Thoracic aorta (tissue), 2 donors: Measurements from ENCODE around the gene MRPS31. TPM values are rescaled to one million over a fixed set of nuclear protein-coding genes. Genes with fewer than 3 reads are reported as not detected.

Experiments
- ATAC-seq: fragments of 150-250 bp; one replicate; pipeline ENCODE4 v1.8.0; 2017; ENCODE audit warnings: low read depth; ENCODE audit not compliant: insufficient number of reproducible peaks, low FRiP score
- DNase-seq: peaks from one replicate; pipeline ENCODE4 v3.0.0-alpha.2; 2020; ENCODE audit warnings: low spot score
- H3K27ac ChIP-seq, 2 donors: fragments of 200-600 bp; sonication (generic); 1 replicate in 1 of 2; 2 replicates in 1 of 2; pipeline ENCODE4 v1.5.1; 2016; ENCODE audit warnings: mild to moderate bottlenecking in 2 of 2, moderate library complexity in 2 of 2
- H3K27me3 ChIP-seq: fragments of 200-600 bp; sonication (generic); replicated peaks from 2 replicates; pipeline ENCODE4 v1.6.0; 2016; ENCODE audit warnings: mild to moderate bottlenecking; ENCODE audit not compliant: insufficient read depth
- H3K36me3 ChIP-seq: fragments of 200-600 bp; sonication (generic); one replicate; pipeline ENCODE4 v1.5.1; 2016
- H3K4me1 ChIP-seq, 2 donors: fragments of 200-600 bp; sonication (generic); 1 replicate in 1 of 2; 2 replicates in 1 of 2; pipeline versions ENCODE4 v1.5.1 to v1.6.0; 2016; ENCODE audit warnings: low read depth in 2 of 2, mild to moderate bottlenecking in 1 of 2; ENCODE audit not compliant: control insufficient read depth in 1 of 2
- H3K4me3 ChIP-seq: fragments of 200-600 bp; sonication (generic); 2 replicates; pipeline ENCODE4 v1.5.1; 2016; ENCODE audit warnings: mild to moderate bottlenecking
- H3K9me3 ChIP-seq: fragments of 200-600 bp; sonication (generic); 2 replicates; pipeline ENCODE4 v1.5.1; 2016
- CTCF ChIP-seq: fragments of 200-600 bp; sonication (generic); IDR thresholded peaks from one replicate; pipeline ENCODE4 v1.5.1; 2019; ENCODE audit warnings: antibody characterized with exemption
- total RNA-seq, 2 donors: library from RNA; depleted of rRNA; stranded (reverse); fragments of >200 nt; gene quantifications; one replicate each; pipeline versions ENCODE4 v1.1.0 to v1.2.3, GENCODE V29; 2016

MRPS31 gene
- total RNA-seq, 2 donors from 2014 or later, result 11.4 to 13.7 TPM

- TF ChIP-seq CTCF, result no peak
Observed at GRCh38 chr13:40812724-40813445, 41.9 kb upstream of the MRPS31 start.

DNA sequence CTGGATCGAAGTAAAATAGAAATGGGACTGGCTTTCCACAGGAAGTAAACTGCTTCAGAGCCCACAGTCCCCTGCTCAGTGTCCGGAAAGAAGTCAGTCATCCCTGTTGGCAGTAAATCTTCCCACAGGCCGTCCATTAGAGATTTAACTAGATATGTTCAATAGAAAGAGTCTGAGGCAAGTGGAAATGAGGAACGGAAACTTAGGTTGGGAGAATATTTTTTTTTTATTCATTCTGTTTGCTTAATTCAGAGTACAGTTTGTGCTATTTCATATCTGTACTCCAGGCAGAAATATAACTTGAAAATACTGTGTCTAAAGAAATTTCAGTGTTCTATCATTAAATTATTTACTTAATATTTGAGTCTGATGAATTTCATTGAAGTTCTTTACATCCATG is 41.1 kb upstream of the MRPS31 start:
- Histone ChIP-seq H3K27me3 (no peaks in the 10 kb centered on the region), H3K4me3 (no peak overlapping the region), H3K4me1 (no peaks in the 10 kb centered on the region), H3K27ac (no peak overlapping the region), H3K36me3 (peaks cover 17% of the 10 kb centered on the region), H3K9me3 (peaks cover 4% of the 10 kb centered on the region)
- ATAC-seq (no peak), DNase-seq (no peak)
- no peak for TF ChIP-seq CTCF

More at GRCh38 chr13:40812724-40813445, 41.9 kb upstream of the MRPS31 start:
- no peak overlapping the region for H3K4me3 ChIP-seq
- no peak for DNase-seq
- no peak overlapping the region for H3K27ac ChIP-seq
- H3K4me1 ChIP-seq, result no peaks in the 10 kb centered on the region
- peaks cover 4% of the 10 kb centered on the region for H3K9me3 ChIP-seq
- H3K27me3 ChIP-seq, result no peaks in the 10 kb centered on the region
- ATAC-seq, result no peak
- peaks cover 17% of the 10 kb centered on the region for H3K36me3 ChIP-seq

GRCh38 chr13:40809471-40809870 is 38.5 kb upstream of the MRPS31 start:
- H3K36me3 ChIP-seq, result peaks cover 22% of the 10 kb centered on the region

DNA sequence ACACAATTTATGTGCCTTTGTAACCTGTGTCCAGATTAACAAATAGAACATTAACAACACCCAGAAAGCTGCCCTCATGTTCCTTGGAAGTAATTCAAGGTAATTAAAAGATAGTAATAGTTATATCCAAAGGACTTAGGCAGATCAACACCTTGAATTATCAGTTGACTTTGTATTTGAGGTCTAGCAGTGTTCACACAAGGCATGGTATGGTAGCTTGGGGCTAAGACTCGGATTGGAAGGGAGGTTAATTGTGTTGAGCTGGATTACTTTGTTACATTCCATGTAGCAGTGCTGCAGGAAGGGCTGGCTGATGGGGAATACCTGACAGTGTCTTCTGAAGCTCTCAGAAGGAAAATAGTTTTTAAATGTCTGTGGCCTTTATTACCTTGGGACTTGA is 35.3 kb upstream of the MRPS31 start:
- Histone ChIP-seq H3K27me3 (no peaks in the 10 kb centered on the region), H3K9me3 (no peaks in the 10 kb centered on the region), H3K4me1 (no peaks in the 10 kb centered on the region), H3K27ac (no peak overlapping the region), H3K4me3 (no peak overlapping the region), H3K36me3 (peaks cover 12% of the 10 kb centered on the region)
- no peak for ATAC-seq
- no peak for TF ChIP-seq CTCF
- DNase-seq, result no peak

More at GRCh38 chr13:40809471-40809870, 38.5 kb upstream of the MRPS31 start:
- no peak for TF ChIP-seq CTCF
- DNase-seq (no peak), ATAC-seq (no peak)
- Histone ChIP-seq H3K27me3 (no peaks in the 10 kb centered on the region), H3K9me3 (no peaks in the 10 kb centered on the region), H3K4me3 (no peak overlapping the region), H3K27ac (no peak overlapping the region), H3K4me1 (no peaks in the 10 kb centered on the region)

- Histone ChIP-seq H3K27me3 (no peaks in the 10 kb centered on the region), H3K9me3 (no peaks in the 10 kb centered on the region), H3K27ac (no peak overlapping the region), H3K4me3 (no peak overlapping the region), H3K4me1 (no peaks in the 10 kb centered on the region), H3K36me3 (peaks cover 15% of the 10 kb centered on the region)
- ATAC-seq, result no peak
- no peak for DNase-seq
- no peak for TF ChIP-seq CTCF
Observed at GRCh38 chr13:40803316-40803715, 32.3 kb upstream of the MRPS31 start.
